GM19193 (cell line): ENCODE results near the gene OR10J5.

Experiments used
- POLR2A ChIP-seq: IDR thresholded peaks from 4 replicates; pipeline ENCODE4 v1.6.1; 2011; ENCODE audit not compliant: insufficient read depth, insufficient read length; ENCODE audit errors: extremely low read depth

OR10J5 gene

GRCh38 chr1:159501082-159501481 is 34.7 kb downstream of the OR10J5 start:
- no peak for TF ChIP-seq POLR2A

DNA sequence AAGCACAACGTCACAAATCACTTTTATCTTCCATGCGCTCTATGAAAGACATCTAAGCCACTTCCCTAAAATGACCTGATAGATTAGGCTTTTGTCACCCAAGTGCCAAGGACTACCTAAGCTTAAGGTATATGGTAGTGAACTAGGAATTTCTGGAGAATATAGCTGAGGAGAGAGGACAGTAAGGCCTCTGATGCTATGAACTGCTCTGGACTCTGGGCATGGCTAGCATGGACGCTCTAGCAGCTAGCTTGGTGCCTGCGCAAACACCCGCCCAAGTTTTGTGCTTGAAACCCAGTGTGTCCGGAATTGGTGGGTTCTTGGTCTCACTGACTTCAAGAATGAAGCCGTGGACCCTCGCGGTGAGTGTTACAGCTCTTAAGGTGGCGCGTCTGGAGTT is 42.5 kb downstream of the OR10J5 start:
- no peak for TF ChIP-seq POLR2A

GRCh38 chr1:159492575-159493323 is 43.1 kb downstream of the OR10J5 start:
- TF ChIP-seq POLR2A, result no peak
